HepG2 (cell line): Measurements from ENCODE around the gene ROMO1. TPM values are rescaled to one million over a fixed set of nuclear protein-coding genes. Genes with fewer than 3 reads are reported as not detected.
A peak's percentile ranks its signal among the peaks of the same experiment; 100 is the strongest.

Source experiments
- ARID4A ChIP-seq: sonication (generic); formaldehyde crosslinking; IDR thresholded peaks from 2 replicates; pipeline ENCODE4 v1.5.0; 2020; ENCODE audit warnings: mild to moderate bottlenecking, missing genetic modification reagents, borderline replicate concordance
- CREBL2 ChIP-seq: sonication (generic); formaldehyde crosslinking; IDR thresholded peaks from 2 replicates; pipeline ENCODE4 v1.8.1; 2023; ENCODE audit warnings: missing genetic modification reagents, mild to moderate bottlenecking, borderline replicate concordance
- CREM ChIP-seq, 2 experiments: sonication (generic) in 1 of 2; formaldehyde crosslinking in 1 of 2; IDR thresholded peaks; 2 replicates each; pipeline versions ENCODE4 v1.4.0 to v1.6.1; 2016 to 2020; ENCODE audit warnings: antibody characterized with exemption in 1 of 2, mild to moderate bottlenecking in 1 of 2, missing genetic modification reagents in 1 of 2
- DNMT1 ChIP-seq: sonication (generic); formaldehyde crosslinking; IDR thresholded peaks from 2 replicates; pipeline ENCODE4 v1.5.1; 2020; ENCODE audit warnings: mild to moderate bottlenecking, missing genetic modification reagents
- IRF9 ChIP-seq: sonication (generic); formaldehyde crosslinking; IDR thresholded peaks from 2 replicates; pipeline ENCODE4 v1.8.0; 2022; ENCODE audit warnings: missing genetic modification reagents, mild to moderate bottlenecking, borderline replicate concordance
- MYPOP ChIP-seq: sonication (generic); formaldehyde crosslinking; IDR thresholded peaks from 2 replicates; pipeline ENCODE4 v1.8.1; 2023; ENCODE audit warnings: mild to moderate bottlenecking, moderate library complexity, missing genetic modification reagents
- PBX2 ChIP-seq: IDR thresholded peaks from 2 replicates; pipeline ENCODE4 v1.6.1; 2016; ENCODE audit warnings: control low read depth
- POLR2G ChIP-seq: fragments of 200-400 bp; formaldehyde crosslinking; IDR thresholded peaks from 2 replicates; pipeline ENCODE4 v1.6.1; 2018; ENCODE audit warnings: mild to moderate bottlenecking, low read depth, low read length, moderate library complexity
- RBFOX2 ChIP-seq: fragments of 200-400 bp; formaldehyde crosslinking; IDR thresholded peaks from 2 replicates; pipeline ENCODE4 v1.6.1; 2017; ENCODE audit warnings: low read depth, mild to moderate bottlenecking, low read length
- RFX5 ChIP-seq: IDR thresholded peaks from 2 replicates; pipeline ENCODE4 v1.6.1; 2011; ENCODE audit warnings: low read depth, low read length, improper control_type of control experiment
- SMC3 ChIP-seq: IDR thresholded peaks from 2 replicates; pipeline ENCODE4 v1.6.1; 2011; ENCODE audit warnings: low read length, improper control_type of control experiment
- ZBTB38 ChIP-seq: sonication (generic); formaldehyde crosslinking; IDR thresholded peaks from 2 replicates; pipeline ENCODE4 v1.5.1; 2020; ENCODE audit warnings: mild to moderate bottlenecking, missing genetic modification reagents
- ZBTB42 ChIP-seq: sonication (generic); formaldehyde crosslinking; IDR thresholded peaks from 2 replicates; pipeline ENCODE4 v1.5.0; 2020; ENCODE audit warnings: mild to moderate bottlenecking, missing genetic modification reagents
- ZIK1 ChIP-seq: sonication (generic); formaldehyde crosslinking; IDR thresholded peaks from 2 replicates; pipeline ENCODE4 v1.5.0; 2020; ENCODE audit warnings: mild to moderate bottlenecking, low read depth, missing genetic modification reagents, borderline replicate concordance
- ZMAT3 ChIP-seq: sonication (generic); formaldehyde crosslinking; conservative IDR thresholded peaks from 2 replicates; pipeline ENCODE4 v1.7.0; 2021; ENCODE audit warnings: missing genetic modification reagents
- ZNF260 ChIP-seq: sonication (generic); formaldehyde crosslinking; IDR thresholded peaks from 2 replicates; pipeline ENCODE4 v1.4.0; 2020; ENCODE audit warnings: missing genetic modification reagents, low read depth, mild to moderate bottlenecking, borderline replicate concordance
- ZNF749 ChIP-seq: sonication (generic); formaldehyde crosslinking; IDR thresholded peaks from 2 replicates; pipeline ENCODE4 v1.8.0; 2022; ENCODE audit warnings: mild to moderate bottlenecking, missing genetic modification reagents, moderate library complexity, borderline replicate concordance
- ZNF782 ChIP-seq: sonication (generic); formaldehyde crosslinking; IDR thresholded peaks from 2 replicates; pipeline ENCODE4 v1.4.0; 2020; ENCODE audit warnings: missing genetic modification reagents, mild to moderate bottlenecking, borderline replicate concordance
- ZSCAN20 ChIP-seq: sonication (generic); formaldehyde crosslinking; IDR thresholded peaks from 2 replicates; pipeline ENCODE4 v1.4.0; 2020; ENCODE audit warnings: missing genetic modification reagents, mild to moderate bottlenecking, borderline replicate concordance
- ZSCAN31 ChIP-seq: sonication (generic); formaldehyde crosslinking; IDR thresholded peaks from 2 replicates; pipeline ENCODE4 v1.5.0; 2020; ENCODE audit warnings: low read depth, mild to moderate bottlenecking, missing genetic modification reagents
- polyA plus RNA-seq, 8 experiments: library from polyadenylated mRNA; depleted of rRNA in 3 of 8; stranded (reverse) in 7 of 8; unstranded in 1 of 8; fragments of >200 nt; fragmentation: Illumina TruSeq in 4 of 8; extraction: Trizol in 4 of 8; gene quantifications; 2 replicates each; pipeline versions ENCODE4 v1.2.1 to v1.2.3, GENCODE V29; 2011 to 2016; ENCODE audit warnings: low read depth in 4 of 8, missing spikeins in 1 of 8, mixed read lengths in 1 of 8; ENCODE audit not compliant: insufficient read depth in 1 of 8
- total RNA-seq, 5 experiments: library from RNA; depleted of rRNA; stranded (reverse); fragments of >200 nt; fragmentation: Illumina TruSeq; extraction: Trizol; gene quantifications; 2 replicates each; pipeline ENCODE4 v1.2.3, GENCODE V29; 2016; ENCODE audit warnings: low read depth in 1 of 5

Gene ROMO1
- total and polyA plus RNA-seq, 2 of the 13 experiments (the other 11 are each of a cell fraction or from before 2014, with no cell fraction given): 636 to 755 TPM

GRCh38 chr20:35741892-35742740, 42.9 kb downstream of the ROMO1 start, which contains the start of gene RBM39 (continued):
- TF ChIP-seq ZMAT3 (CRISPR knock-in tag): peak; percentile 95
- peak; percentile 100 for TF ChIP-seq PBX2 (CRISPR knock-in tag)
- peak; percentile 97 for TF ChIP-seq ZNF782 (CRISPR knock-in tag)
- TF ChIP-seq CREM (IDR thresholded peaks at IDR 0.05): peak; percentile 97
- peak; percentile 14; the same call in 1 of the 2 replicates for TF ChIP-seq CREM (CRISPR knock-in tag; IDR thresholded peaks at IDR 0.05)
- peak; percentile 99 for TF ChIP-seq MYPOP (CRISPR knock-in tag)
- TF ChIP-seq ZSCAN20 (CRISPR knock-in tag): peak; percentile 94; the same call in 1 of the 2 replicates
- TF ChIP-seq ZNF749 (CRISPR knock-in tag): peak; percentile 79; the same call in 1 of the 2 replicates
- TF ChIP-seq ZIK1: peak; percentile 97
- TF ChIP-seq ZSCAN31: peak; percentile 96
- peak; percentile 100 for TF ChIP-seq RBFOX2
- TF ChIP-seq ZNF260: no peak
- peak; percentile 50 for TF ChIP-seq SMC3
- TF ChIP-seq ARID4A (CRISPR knock-in tag): peak; percentile 90; the same call in 1 of the 2 replicates
- TF ChIP-seq CREBL2 (CRISPR knock-in tag): peak; percentile 95; the same call in 1 of the 2 replicates
- TF ChIP-seq IRF9: peak; percentile 92
- peak; percentile 98 for TF ChIP-seq ZBTB38 (CRISPR knock-in tag)
- peak; percentile 94 for TF ChIP-seq ZBTB42 (CRISPR knock-in tag)
- TF ChIP-seq RFX5: peak; percentile 66
- TF ChIP-seq DNMT1 (CRISPR knock-in tag): no peak
- peak; percentile 99 for TF ChIP-seq POLR2G
